ENCODE measurements around the gene HDAC9. TPM values are rescaled to one million over a fixed set of nuclear protein-coding genes. Genes with fewer than 3 reads are reported as not detected.

Gene HDAC9
- total RNA-seq, 3 donors from 2014 or later (not counting 1 experiment from before 2014, with no cell fraction given) = 19.1 to 41.1 (median 24.1) TPM

DNA sequence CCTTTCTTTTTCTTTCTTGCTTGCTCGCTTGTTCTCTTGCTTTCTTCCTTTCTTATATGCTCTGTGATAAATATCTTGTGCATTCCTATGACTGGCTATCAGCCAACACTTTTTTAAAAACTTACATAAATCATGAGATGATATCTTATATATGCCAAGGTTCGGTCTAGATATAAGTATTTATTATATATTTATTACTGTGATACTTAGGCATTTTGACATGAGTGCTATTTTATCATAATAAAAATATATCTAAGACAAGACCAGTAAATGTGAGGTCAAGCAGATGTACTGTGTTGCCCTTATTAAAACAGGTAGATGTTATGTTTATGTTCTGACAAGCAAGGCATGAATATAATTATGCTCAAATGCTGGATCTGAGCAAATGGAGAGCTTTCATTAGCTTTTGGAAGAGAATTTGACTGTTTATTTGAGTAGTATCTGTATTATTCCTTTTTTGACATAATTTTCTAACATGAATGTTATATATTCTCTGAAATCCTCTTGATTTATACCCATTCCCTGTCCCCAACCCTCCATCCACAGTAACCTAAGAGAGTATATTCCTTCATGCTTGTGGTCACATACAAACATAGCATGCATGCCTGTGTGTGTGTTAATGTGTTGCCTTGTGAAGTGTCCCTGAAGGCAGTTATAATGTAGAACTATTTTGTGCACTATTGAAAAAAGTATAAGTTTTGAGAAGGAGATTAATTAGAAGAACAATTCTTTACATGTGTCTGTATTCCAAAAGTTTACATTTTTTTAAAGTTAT, 158.0 kb downstream of the HDAC9 start:
- TF ChIP-seq, protein P1, sequence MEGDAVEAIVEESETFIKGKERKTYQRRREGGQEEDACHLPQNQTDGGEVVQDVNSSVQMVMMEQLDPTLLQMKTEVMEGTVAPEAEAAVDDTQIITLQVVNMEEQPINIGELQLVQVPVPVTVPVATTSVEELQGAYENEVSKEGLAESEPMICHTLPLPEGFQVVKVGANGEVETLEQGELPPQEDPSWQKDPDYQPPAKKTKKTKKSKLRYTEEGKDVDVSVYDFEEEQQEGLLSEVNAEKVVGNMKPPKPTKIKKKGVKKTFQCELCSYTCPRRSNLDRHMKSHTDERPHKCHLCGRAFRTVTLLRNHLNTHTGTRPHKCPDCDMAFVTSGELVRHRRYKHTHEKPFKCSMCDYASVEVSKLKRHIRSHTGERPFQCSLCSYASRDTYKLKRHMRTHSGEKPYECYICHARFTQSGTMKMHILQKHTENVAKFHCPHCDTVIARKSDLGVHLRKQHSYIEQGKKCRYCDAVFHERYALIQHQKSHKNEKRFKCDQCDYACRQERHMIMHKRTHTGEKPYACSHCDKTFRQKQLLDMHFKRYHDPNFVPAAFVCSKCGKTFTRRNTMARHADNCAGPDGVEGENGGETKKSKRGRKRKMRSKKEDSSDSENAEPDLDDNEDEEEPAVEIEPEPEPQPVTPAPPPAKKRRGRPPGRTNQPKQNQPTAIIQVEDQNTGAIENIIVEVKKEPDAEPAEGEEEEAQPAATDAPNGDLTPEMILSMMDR (IDR thresholded peaks at IDR 0.05) = no peak

DNA sequence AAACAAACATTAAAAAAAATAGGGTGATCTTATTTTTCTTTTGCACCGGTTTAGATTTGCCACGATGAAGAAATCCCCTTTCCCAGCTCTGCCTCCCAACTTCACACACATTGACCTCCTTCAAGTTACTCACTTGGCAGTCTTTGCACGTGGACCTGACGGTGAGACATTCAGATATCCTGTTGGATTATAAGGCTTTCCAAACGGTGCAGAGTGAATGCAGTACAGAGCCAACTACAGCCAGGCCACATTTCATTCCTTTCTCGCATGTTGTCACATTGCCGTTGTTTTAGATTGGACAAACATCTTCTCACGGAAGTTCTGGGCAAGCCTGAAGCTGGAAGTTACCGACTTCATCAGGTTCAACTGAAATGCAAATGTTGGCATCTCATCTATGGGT, 159.2 kb downstream of the HDAC9 start:
- H3K36me3 Mint-ChIP-seq = peaks cover 6% of the 10 kb centered on the region

More for the DNA sequence above, 158.0 kb downstream of the HDAC9 start:
- no peak overlapping the region for H3K4me3 Mint-ChIP-seq
- WGBS (ENCODE audit: insufficient coverage) = no CpG with 5 or more reads among the region's 2 CpGs
- no peaks in the 10 kb centered on the region for H3K9me3 Mint-ChIP-seq
- peaks cover 7% of the 10 kb centered on the region for H3K36me3 Mint-ChIP-seq
- Histone ChIP-seq H3K4me1 (ENCODE audit: control insufficient read depth, insufficient read depth, low read length) (no peaks in the 10 kb centered on the region), H3K27ac (ENCODE audit: low read length) (no peak overlapping the region), H3K27me3 (ENCODE audit: control insufficient read depth, insufficient read depth, low read length) (no peaks in the 10 kb centered on the region), H3K36me3 (ENCODE audit: control insufficient read depth, insufficient read depth, low read length) (peaks cover 3% of the 10 kb centered on the region), H3K4me3 (ENCODE audit: low read length) (no peak overlapping the region), H3K9me3 (ENCODE audit: control insufficient read depth, insufficient read depth, low read length) (no peaks in the 10 kb centered on the region)
- H3K27ac Mint-ChIP-seq = no peak overlapping the region
- no peaks in the 10 kb centered on the region for H3K27me3 Mint-ChIP-seq (ENCODE audit: low read depth in 2 of 2)
- no peaks in the 10 kb centered on the region for H3K4me1 Mint-ChIP-seq
- intact Hi-C loops (cut with micrococcal nuclease) = no loop called here
- ATAC-seq (no peak), DNase-seq (no peak)

DNA sequence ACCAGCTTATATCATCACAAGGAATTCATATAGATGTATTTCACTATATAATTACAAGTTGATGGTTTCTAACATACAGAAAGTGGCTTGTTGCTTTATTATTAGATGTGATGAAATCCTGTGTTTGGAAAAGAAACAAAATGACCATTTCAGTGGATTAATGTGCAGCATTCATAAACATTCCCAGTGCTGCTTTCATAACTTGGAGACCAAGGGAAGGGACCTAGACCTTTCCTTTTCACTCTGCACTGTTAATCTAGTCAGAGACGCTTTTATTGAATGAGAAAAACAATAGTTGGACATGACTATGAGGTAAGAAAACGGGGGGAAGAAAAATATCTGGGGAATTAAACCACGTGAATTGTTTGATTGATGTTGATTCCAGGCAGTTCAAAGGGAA, 160.0 kb downstream of the HDAC9 start:
- Histone ChIP-seq H3K4me1 (ENCODE audit: control insufficient read depth, insufficient read depth, low read length) (no peaks in the 10 kb centered on the region), H3K27me3 (ENCODE audit: control insufficient read depth, insufficient read depth, low read length) (no peaks in the 10 kb centered on the region), H3K36me3 (ENCODE audit: control insufficient read depth, insufficient read depth, low read length) (peaks cover 3% of the 10 kb centered on the region), H3K27ac (ENCODE audit: low read length) (no peak overlapping the region), H3K4me3 (ENCODE audit: low read length) (no peak overlapping the region), H3K9me3 (ENCODE audit: control insufficient read depth, insufficient read depth, low read length) (no peaks in the 10 kb centered on the region)
- no peak for DNase-seq
- Mint-ChIP-seq H3K27ac (no peak overlapping the region), H3K9me3 (no peaks in the 10 kb centered on the region), H3K4me3 (no peak overlapping the region), H3K36me3 (peaks cover 6% of the 10 kb centered on the region), H3K27me3 (ENCODE audit: low read depth in 2 of 2) (no peaks in the 10 kb centered on the region), H3K4me1 (no peaks in the 10 kb centered on the region)
- intact Hi-C loops (cut with micrococcal nuclease) = no loop called here
- no peak for ATAC-seq
- 81% methylated on average over 3 of the region's 3 CpGs for WGBS (ENCODE audit: insufficient coverage)
- TF ChIP-seq, protein P1 (IDR thresholded peaks at IDR 0.05) = no peak

More for the DNA sequence above, 159.2 kb downstream of the HDAC9 start:
- Mint-ChIP-seq H3K27me3 (ENCODE audit: low read depth in 2 of 2) (no peaks in the 10 kb centered on the region), H3K9me3 (no peaks in the 10 kb centered on the region), H3K4me1 (no peaks in the 10 kb centered on the region), H3K27ac (no peak overlapping the region), H3K4me3 (no peak overlapping the region)
- H3K36me3 ChIP-seq (ENCODE audit: control insufficient read depth, insufficient read depth, low read length) = peaks cover 3% of the 10 kb centered on the region
- TF ChIP-seq, protein P1 (IDR thresholded peaks at IDR 0.05) = no peak
- H3K9me3 ChIP-seq (ENCODE audit: control insufficient read depth, insufficient read depth, low read length) = no peaks in the 10 kb centered on the region
- intact Hi-C loops (cut with micrococcal nuclease) = no loop called here
- H3K27me3 ChIP-seq (ENCODE audit: control insufficient read depth, insufficient read depth, low read length) = no peaks in the 10 kb centered on the region
- no peak overlapping the region for H3K27ac ChIP-seq (ENCODE audit: low read length)
- ATAC-seq (no peak), DNase-seq (no peak)
- 92% methylated on average over 9 of the region's 9 CpGs for WGBS (ENCODE audit: insufficient coverage)
- H3K4me1 ChIP-seq (ENCODE audit: control insufficient read depth, insufficient read depth, low read length) = no peaks in the 10 kb centered on the region
- no peak overlapping the region for H3K4me3 ChIP-seq (ENCODE audit: low read length)

DNA sequence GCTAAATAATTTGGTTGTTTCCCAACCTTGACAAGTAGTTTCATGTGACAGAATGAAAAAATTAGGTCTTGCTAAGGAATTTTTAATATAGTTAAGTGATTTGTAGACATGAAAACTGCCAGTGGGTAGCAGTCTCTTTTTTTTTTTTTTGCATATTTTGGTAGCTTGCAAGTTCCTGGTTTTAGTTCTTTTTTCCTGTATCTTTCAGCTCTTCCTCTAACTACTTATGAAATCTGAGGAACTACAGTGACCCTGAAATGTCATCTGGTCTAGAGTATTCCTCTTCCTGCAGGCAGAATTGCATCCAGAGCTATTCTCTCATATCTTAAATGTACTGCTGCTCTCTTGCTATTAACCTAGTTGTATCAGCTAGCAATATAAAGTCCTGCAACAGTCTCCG, 160.4 kb downstream of the HDAC9 start:
- H3K36me3 ChIP-seq (ENCODE audit: control insufficient read depth, insufficient read depth, low read length) = peaks cover 3% of the 10 kb centered on the region
- 100% methylated on average over 1 of the region's 1 CpG for WGBS (ENCODE audit: insufficient coverage)

More for the DNA sequence above, 160.4 kb downstream of the HDAC9 start:
- no peaks in the 10 kb centered on the region for H3K4me1 Mint-ChIP-seq
- ATAC-seq (no peak), DNase-seq (no peak)
- H3K9me3 Mint-ChIP-seq = no peaks in the 10 kb centered on the region
- H3K4me3 ChIP-seq (ENCODE audit: low read length) = no peak overlapping the region
- peaks cover 6% of the 10 kb centered on the region for H3K36me3 Mint-ChIP-seq
- H3K9me3 ChIP-seq (ENCODE audit: control insufficient read depth, insufficient read depth, low read length) = no peaks in the 10 kb centered on the region
- no peaks in the 10 kb centered on the region for H3K27me3 Mint-ChIP-seq (ENCODE audit: low read depth in 2 of 2)
- intact Hi-C loops (cut with micrococcal nuclease) = no loop called here
- no peak overlapping the region for H3K27ac ChIP-seq (ENCODE audit: low read length)
- TF ChIP-seq, protein P1 (IDR thresholded peaks at IDR 0.05) = no peak
- H3K4me3 Mint-ChIP-seq = no peak overlapping the region
- H3K27me3 ChIP-seq (ENCODE audit: control insufficient read depth, insufficient read depth, low read length) = no peaks in the 10 kb centered on the region
- H3K27ac Mint-ChIP-seq = no peak overlapping the region
- no peaks in the 10 kb centered on the region for H3K4me1 ChIP-seq (ENCODE audit: control insufficient read depth, insufficient read depth, low read length)

Measured in natural killer cell (primary cell).